ENCODE results near the gene RPN1.

GRCh38 chr3:128632301-128632700 is 18.3 kb downstream of the RPN1 start:
- TF ChIP-seq CTCF (IDR thresholded peaks at IDR 0.05; ENCODE audit: low read depth, low read length, missing input control) = no peak
- TF ChIP-seq JUND (IDR thresholded peaks at IDR 0.05) = no peak
- no peak for TF ChIP-seq RXRA (IDR thresholded peaks at IDR 0.05)
- no peak for TF ChIP-seq TAF1 (conservative IDR thresholded peaks at IDR 0.05)
